Stimulated activated CD8-positive, alpha-beta memory T cell treated with anti-CD3 and anti-CD28 coated beads, Interleukin-12 subunit alpha, Interleukin-12 subunit beta, amount 100 ng/mL, for 4 hours (primary cell): ENCODE measurements around the gene MIEF1.

Experiments used
- DNase-seq: peaks from one replicate; pipeline ENCODE4 v3.0.0-alpha.2; 2020; ENCODE audit warnings: low read depth

The MIEF1 gene

GRCh38 chr22:39528681-39529486 is 26.8 kb downstream of the MIEF1 start:
- DNase-seq, result peak; percentile 74

- no peak for DNase-seq
Observed at GRCh38 chr22:39529487-39529851, 27.4 kb downstream of the MIEF1 start.

- DNase-seq, result no peak
Observed at GRCh38 chr22:39530116-39530515, 28.0 kb downstream of the MIEF1 start.

GRCh38 chr22:39530692-39531331 is 28.7 kb downstream of the MIEF1 start:
- no peak for DNase-seq

- peak; percentile 98 for DNase-seq
Observed at GRCh38 chr22:39532215-39533073, 30.4 kb downstream of the MIEF1 start, which contains the start of gene RPS19BP1. TSS of gene RPS19BP1 (minus strand) at chr22:39532748. CDS start at chr22:39532738, 10 bp downstream.

- no peak for DNase-seq
Observed at GRCh38 chr22:39534092-39534506, 32.0 kb downstream of the MIEF1 start.

GRCh38 chr22:39534591-39535356 is 32.7 kb downstream of the MIEF1 start:
- DNase-seq, result peak; percentile 56

- no peak for DNase-seq
Observed at GRCh38 chr22:39535357-39535725, 33.3 kb downstream of the MIEF1 start.

- no peak for DNase-seq
Observed at GRCh38 chr22:39535831-39536449, 33.9 kb downstream of the MIEF1 start.

- DNase-seq, result no peak
Observed at GRCh38 chr22:39536711-39537110, 34.6 kb downstream of the MIEF1 start.

GRCh38 chr22:39537975-39538374 is 35.9 kb downstream of the MIEF1 start:
- no peak for DNase-seq

GRCh38 chr22:39543095-39543494 is 41.0 kb downstream of the MIEF1 start:
- no peak for DNase-seq

GRCh38 chr22:39545386-39546365 is 43.6 kb downstream of the MIEF1 start:
- DNase-seq, result peak; percentile 37

GRCh38 chr22:39546889-39547586 is 44.9 kb downstream of the MIEF1 start:
- no peak for DNase-seq

GRCh38 chr22:39547587-39547947 is 45.5 kb downstream of the MIEF1 start:
- no peak for DNase-seq

GRCh38 chr22:39553429-39553828 is 51.3 kb downstream of the MIEF1 start:
- no peak for DNase-seq

- no peak for DNase-seq
Observed at GRCh38 chr22:39554151-39554550, 52.1 kb downstream of the MIEF1 start.

- no peak for DNase-seq
Observed at GRCh38 chr22:39556970-39557841, 55.1 kb downstream of the MIEF1 start.
